ENCODE results near the gene HIRIP3.

The HIRIP3 gene

GRCh38 chr16:29986931-29987330, 8.5 kb downstream of the HIRIP3 start:
- H3K4me3 ChIP-seq (ENCODE audit: low read length) = no peak overlapping the region
- no peak for TF ChIP-seq ZNF274 (IDR thresholded peaks at IDR 0.05; ENCODE audit: low read depth, low read length)

GRCh38 chr16:29986231-29986630, 9.2 kb downstream of the HIRIP3 start:
- H3K4me3 ChIP-seq (ENCODE audit: low read length) = no peak overlapping the region
- TF ChIP-seq ZNF274 (IDR thresholded peaks at IDR 0.05; ENCODE audit: low read depth, low read length) = no peak

DNA sequence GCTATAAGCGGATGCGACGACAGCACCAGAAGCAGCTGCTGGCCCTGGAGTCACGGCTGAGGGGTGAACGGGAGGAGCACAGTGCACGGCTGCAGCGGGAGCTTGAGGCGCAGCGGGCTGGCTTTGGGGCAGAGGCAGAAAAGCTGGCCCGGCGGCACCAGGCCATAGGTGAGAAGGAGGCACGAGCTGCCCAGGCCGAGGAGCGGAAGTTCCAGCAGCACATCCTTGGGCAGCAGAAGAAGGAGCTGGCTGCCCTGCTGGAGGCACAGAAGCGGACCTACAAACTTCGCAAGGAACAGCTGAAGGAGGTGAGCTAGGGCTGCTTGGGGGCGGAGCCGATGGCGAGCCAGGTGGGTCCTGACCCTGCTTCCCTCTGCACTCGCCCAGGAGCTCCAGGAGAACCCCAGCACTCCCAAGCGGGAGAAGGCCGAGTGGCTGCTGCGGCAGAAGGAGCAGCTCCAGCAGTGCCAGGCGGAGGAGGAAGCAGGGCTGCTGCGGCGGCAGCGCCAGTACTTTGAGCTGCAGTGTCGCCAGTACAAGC, 10.1 kb downstream of the HIRIP3 start:
- H3K4me3 ChIP-seq (ENCODE audit: low read length) = no peak overlapping the region
- no peak for TF ChIP-seq ZNF274 (IDR thresholded peaks at IDR 0.05; ENCODE audit: low read depth, low read length)

- H3K4me3 ChIP-seq (ENCODE audit: low read length) = no peak overlapping the region
- TF ChIP-seq ZNF274 (IDR thresholded peaks at IDR 0.05; ENCODE audit: low read depth, low read length) = no peak
These were observed 10.7 kb downstream of the HIRIP3 start for GRCh38 chr16:29984764-29985147.

GRCh38 chr16:29984137-29984763, 11.2 kb downstream of the HIRIP3 start:
- H3K4me3 ChIP-seq (ENCODE audit: low read length) = no peak overlapping the region
- TF ChIP-seq ZNF274 (IDR thresholded peaks at IDR 0.05; ENCODE audit: low read depth, low read length) = no peak

- H3K4me3 ChIP-seq (ENCODE audit: low read length) = no peak overlapping the region
- TF ChIP-seq ZNF274 (IDR thresholded peaks at IDR 0.05; ENCODE audit: low read depth, low read length) = no peak
These were observed 11.8 kb downstream of the HIRIP3 start for GRCh38 chr16:29983420-29984136.

GRCh38 chr16:29982560-29983419, 12.6 kb downstream of the HIRIP3 start:
- no peak for TF ChIP-seq ZNF274 (IDR thresholded peaks at IDR 0.05; ENCODE audit: low read depth, low read length)
- no peak overlapping the region for H3K4me3 ChIP-seq (ENCODE audit: low read length)

DNA sequence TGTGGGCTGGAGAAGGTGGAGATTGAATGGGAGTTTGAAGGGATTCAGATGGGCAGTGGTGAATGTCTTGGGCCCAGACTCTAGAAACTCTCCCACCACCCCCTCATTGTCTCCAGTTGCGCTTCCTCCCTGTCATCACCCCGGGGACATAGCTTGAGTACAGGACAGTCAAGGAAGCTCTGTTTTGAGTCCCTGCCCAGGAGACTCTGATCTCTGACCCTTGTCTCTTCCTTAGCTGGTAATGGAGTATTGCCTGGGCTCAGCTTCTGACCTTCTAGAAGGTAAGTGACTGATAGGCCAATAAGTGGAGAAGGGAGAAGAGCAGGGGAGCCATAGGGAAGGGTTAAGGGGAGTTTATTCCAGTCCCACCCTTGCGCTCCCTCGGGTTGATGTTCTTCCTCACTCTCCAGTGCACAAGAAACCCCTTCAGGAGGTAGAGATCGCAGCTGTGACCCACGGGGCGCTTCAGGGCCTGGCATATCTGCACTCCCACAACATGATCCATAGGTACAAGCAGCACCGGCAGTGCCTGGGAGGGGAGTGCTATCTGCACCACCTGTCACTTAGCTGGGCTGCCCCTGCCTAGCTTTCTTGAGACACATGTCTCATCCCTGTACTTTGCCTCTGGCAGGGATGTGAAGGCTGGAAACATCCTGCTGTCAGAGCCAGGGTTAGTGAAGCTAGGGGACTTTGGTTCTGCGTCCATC, 16.7 kb downstream of the HIRIP3 start:
- H3K4me3 ChIP-seq (ENCODE audit: low read length) = no peak overlapping the region
- no peak for TF ChIP-seq ZNF274 (IDR thresholded peaks at IDR 0.05; ENCODE audit: low read depth, low read length)

GRCh38 chr16:29978081-29978480, 17.3 kb downstream of the HIRIP3 start:
- H3K4me3 ChIP-seq (ENCODE audit: low read length) = no peak overlapping the region
- no peak for TF ChIP-seq ZNF274 (IDR thresholded peaks at IDR 0.05; ENCODE audit: low read depth, low read length)

GRCh38 chr16:29977063-29977825, 18.2 kb downstream of the HIRIP3 start:
- no peak for TF ChIP-seq ZNF274 (IDR thresholded peaks at IDR 0.05; ENCODE audit: low read depth, low read length)
- no peak overlapping the region for H3K4me3 ChIP-seq (ENCODE audit: low read length)

GRCh38 chr16:29975811-29976511, 19.5 kb downstream of the HIRIP3 start:
- no peak for TF ChIP-seq ZNF274 (IDR thresholded peaks at IDR 0.05; ENCODE audit: low read depth, low read length)
- peak overlapping the region; percentile 90 for H3K4me3 ChIP-seq (ENCODE audit: low read length)

DNA sequence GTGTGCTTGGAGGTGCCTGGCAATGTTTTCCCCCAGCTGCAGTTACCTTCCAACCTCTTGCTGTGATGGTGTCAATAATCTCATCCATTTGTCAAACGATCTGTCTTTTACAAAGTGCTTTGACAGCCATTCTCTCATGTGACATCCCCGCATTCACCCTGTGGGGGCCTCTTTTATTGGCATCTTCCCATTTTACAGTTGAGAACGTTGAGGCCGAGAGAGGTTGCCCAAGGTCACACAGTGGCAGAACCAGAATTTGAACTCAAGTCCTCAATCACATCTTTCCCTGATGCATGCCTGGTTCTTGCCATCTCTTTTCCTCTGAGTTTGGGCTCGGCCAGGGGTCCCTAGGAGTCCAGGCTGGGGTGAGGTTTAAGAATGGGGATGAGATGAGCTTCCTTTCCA, 20.3 kb downstream of the HIRIP3 start:
- TF ChIP-seq ZNF274 (IDR thresholded peaks at IDR 0.05; ENCODE audit: low read depth, low read length) = no peak
- peak overlapping the region; percentile 90 for H3K4me3 ChIP-seq (ENCODE audit: low read length)
